ENCODE measurements around the gene SUPT3H.

GRCh38 chr6:45353654-45354053, 24.1 kb downstream of the SUPT3H start:
- TF ChIP-seq RAD21 (IDR thresholded peaks at IDR 0.05; ENCODE audit: low read depth) (no peak), TEAD4 (IDR thresholded peaks at IDR 0.05) (no peak), EP300 (IDR thresholded peaks at IDR 0.05; ENCODE audit: borderline replicate concordance) (no peak), EGR1 (IDR thresholded peaks at IDR 0.05) (no peak), MAX (IDR thresholded peaks at IDR 0.05) (no peak), CEBPB (IDR thresholded peaks at IDR 0.05) (no peak), FOXM1 (IDR thresholded peaks at IDR 0.05; ENCODE audit: borderline replicate concordance, low read depth) (no peak), USF1 (IDR thresholded peaks at IDR 0.05) (no peak)
- TF ChIP-seq, protein P1, sequence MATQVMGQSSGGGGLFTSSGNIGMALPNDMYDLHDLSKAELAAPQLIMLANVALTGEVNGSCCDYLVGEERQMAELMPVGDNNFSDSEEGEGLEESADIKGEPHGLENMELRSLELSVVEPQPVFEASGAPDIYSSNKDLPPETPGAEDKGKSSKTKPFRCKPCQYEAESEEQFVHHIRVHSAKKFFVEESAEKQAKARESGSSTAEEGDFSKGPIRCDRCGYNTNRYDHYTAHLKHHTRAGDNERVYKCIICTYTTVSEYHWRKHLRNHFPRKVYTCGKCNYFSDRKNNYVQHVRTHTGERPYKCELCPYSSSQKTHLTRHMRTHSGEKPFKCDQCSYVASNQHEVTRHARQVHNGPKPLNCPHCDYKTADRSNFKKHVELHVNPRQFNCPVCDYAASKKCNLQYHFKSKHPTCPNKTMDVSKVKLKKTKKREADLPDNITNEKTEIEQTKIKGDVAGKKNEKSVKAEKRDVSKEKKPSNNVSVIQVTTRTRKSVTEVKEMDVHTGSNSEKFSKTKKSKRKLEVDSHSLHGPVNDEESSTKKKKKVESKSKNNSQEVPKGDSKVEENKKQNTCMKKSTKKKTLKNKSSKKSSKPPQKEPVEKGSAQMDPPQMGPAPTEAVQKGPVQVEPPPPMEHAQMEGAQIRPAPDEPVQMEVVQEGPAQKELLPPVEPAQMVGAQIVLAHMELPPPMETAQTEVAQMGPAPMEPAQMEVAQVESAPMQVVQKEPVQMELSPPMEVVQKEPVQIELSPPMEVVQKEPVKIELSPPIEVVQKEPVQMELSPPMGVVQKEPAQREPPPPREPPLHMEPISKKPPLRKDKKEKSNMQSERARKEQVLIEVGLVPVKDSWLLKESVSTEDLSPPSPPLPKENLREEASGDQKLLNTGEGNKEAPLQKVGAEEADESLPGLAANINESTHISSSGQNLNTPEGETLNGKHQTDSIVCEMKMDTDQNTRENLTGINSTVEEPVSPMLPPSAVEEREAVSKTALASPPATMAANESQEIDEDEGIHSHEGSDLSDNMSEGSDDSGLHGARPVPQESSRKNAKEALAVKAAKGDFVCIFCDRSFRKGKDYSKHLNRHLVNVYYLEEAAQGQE (IDR thresholded peaks at IDR 0.05; ENCODE audit: low read depth), result no peak
